HG03354 (cell line): ENCODE measurements around the gene ICAM4.
"Not testable (repeated sequence)": the region's sequence is repeated elsewhere in the genome, so short reads cannot be mapped to it uniquely, and the experiment has no call there.

Experiments
- ATAC-seq: cut with Tn5 transposase; IDR thresholded peaks from one replicate; pipeline ENCODE4 v1.9.1; 2021; ENCODE audit warnings: mild to moderate bottlenecking; ENCODE audit not compliant: unreplicated experiment, poor library complexity, severe bottlenecking

The ICAM4 gene

DNA sequence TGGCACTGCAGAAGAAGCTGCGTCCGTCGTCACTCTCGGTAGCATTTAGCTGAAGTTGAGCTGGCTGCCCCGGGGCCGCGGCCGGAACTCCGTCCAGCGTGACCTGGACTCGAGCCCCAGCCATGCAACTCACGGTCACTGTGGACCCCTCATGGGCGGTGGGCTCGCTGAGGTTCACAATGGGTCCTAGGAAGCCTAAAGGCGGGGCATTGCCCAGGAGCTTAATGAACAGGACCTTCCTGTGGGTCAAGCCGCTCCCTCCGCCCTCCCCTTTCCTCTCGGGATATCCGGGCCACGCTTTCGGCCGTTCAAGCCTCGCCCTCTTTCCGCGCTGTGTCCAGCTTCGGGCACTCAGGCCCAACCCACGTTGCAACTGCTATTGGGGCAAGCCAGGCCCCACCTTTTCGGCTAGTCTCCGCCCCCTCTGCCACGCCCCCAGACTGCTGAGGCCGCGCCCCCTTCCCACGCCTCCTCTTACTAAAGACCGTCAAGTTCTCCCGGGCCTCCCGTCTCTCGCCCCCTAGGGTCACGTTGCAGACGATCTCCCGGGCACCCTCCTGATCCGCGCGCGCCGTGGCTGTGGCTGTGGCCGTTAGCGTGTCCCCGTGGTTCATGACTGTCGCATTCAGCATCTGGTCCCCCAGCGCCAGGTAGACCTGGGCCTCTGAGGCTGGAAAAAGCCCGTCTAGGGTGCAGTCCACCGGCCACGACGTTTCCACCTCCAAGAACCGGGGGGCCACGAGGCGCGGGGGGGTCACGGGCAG is 48.0 kb downstream of the ICAM4 start:
- ATAC-seq = no peak

DNA sequence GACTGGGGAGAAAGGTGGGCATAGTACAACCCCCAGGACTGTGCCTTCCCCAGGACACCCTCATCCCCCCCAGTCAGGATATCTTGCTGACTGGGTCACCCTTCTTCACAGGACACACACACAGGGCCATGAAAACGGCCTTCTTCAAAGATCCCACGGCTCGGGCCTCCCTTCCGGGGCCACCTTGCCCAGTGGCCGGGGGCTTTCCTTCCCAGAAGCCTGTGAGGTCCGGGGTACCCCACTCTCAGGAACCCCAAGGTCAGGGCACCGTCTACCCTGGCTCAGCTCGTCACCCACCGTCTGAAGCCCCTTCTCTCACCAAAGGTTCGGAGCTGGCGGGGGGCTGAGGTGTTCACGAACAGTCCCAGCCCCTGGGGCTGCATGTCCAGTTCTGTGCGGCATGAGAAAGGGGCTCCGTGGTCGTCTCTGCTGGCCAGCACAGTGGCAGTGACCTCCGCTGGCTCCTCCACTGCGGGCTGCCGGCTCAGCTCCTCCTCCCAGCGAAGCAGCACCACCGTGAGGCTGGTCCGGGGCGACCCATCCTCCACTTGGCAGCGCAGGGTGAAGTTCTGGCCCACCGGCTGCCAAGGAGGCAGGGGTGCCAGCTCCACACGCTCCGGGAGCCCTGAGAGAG is 48.7 kb downstream of the ICAM4 start:
- ATAC-seq = no peak

DNA sequence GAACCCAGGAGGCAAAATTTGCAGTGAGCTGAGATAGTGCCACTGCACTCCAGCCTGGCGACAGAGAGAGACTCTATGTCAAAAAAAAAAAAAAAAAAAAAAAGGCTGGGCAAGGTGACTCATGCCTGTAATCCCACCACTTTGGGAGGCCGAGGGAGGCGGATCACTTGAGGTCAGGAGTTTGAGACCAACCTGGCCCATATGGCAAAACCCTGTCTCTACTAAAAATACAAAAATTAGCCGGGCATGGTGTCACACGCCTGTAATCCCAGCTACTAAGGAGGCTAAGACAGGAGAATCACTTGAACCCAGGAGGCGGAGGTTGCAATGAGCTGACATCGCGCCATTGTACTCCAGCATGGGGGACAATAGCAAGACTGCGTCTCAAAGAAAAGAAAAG is 50.0 kb downstream of the ICAM4 start:
- not testable (repeated sequence) for ATAC-seq
